ENCODE data around the gene DNER. TPM values are rescaled to one million over a fixed set of nuclear protein-coding genes. Genes with fewer than 3 reads are reported as not detected.

DNER gene
- total and polyA plus RNA-seq, 2 donors from 2014 or later = 16.5 to 21.9 TPM

DNA sequence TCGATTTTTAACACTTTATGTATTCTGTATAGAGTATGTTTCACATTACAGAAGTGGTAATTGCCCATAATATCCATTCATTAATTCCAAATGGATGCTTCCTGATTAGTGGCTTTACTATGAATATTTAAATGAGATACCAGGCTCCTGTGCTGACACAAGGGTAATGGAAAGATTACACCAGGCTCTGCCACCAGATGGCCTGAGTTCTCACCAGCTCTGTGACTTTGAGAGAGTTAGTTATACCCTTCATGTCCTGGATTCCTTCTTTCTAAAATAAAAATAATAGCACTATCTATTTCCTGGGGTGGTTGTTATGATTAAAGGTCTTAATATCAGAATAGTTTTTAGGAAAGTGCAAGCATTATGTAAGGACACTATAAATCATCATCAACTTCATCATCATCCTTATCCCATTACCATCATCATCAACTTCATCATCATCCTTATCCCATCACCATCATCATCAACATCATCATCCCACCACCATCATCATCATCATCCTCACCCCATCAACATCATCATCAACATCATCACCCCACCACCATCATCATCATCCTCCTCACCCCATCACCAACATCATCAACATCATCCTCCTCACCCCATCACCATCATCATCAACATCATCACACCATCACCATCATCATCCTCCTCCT is 151.8 kb downstream of the DNER start:
- no peaks in the 10 kb centered on the region for H3K27me3 ChIP-seq (ENCODE audit: control insufficient read depth, insufficient read depth, low read length)
- no peak overlapping the region for H3K27ac ChIP-seq (ENCODE audit: low read depth in 2 of 2, low read length in 2 of 2)
- no peak overlapping the region for H3K4me3 ChIP-seq (ENCODE audit: low read length in 3 of 3)
- no peak overlapping the region for H3K9ac ChIP-seq (ENCODE audit: low read length in 3 of 3)
- H3K4me1 ChIP-seq (ENCODE audit: control insufficient read depth in 2 of 3, insufficient read depth in 2 of 3, low read depth in 1 of 3, low read length in 3 of 3) = no peaks in the 10 kb centered on the region
- intact Hi-C loops (cut with DNase I) = no loop called here
- no peak for TF ChIP-seq CTCF (IDR thresholded peaks at IDR 0.05; ENCODE audit: borderline replicate concordance, extremely low read depth, insufficient read depth)
- no peaks in the 10 kb centered on the region for H3K36me3 ChIP-seq (ENCODE audit: control insufficient read depth in 2 of 3, insufficient read depth in 3 of 3, low read length in 3 of 3)
- no peak for DNase-seq
- FAIRE-seq = no peak
- H3K9me3 ChIP-seq (ENCODE audit: control insufficient read depth in 2 of 3, insufficient read depth in 1 of 3, low read length in 3 of 3) = peaks cover 0 to 5% (median 0%) of the 10 kb centered on the region in 3 donors

DNA sequence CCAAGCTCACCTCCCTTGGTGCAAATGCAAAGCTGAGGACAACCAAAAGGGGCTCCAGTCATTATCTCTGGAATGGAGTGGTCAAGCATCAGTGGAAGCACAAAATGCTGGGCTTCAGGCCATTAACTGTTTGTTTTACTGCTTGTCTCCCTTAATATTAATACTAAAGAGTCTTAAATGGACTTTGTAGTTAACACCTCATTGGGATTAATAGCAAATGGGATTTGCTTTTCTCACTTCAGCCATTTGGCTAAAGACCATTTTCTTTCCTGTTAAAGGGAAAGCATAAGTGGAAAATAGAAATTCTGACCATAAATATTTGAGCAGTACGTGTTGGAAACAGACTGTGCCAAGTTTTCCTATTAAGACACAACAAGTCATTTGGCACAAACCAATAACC is 154.4 kb downstream of the DNER start:
- Histone ChIP-seq H3K9ac (ENCODE audit: low read length in 3 of 3) (no peak overlapping the region), H3K9me3 (ENCODE audit: control insufficient read depth in 2 of 3, insufficient read depth in 1 of 3, low read length in 3 of 3) (peaks cover 0 to 5% (median 0%) of the 10 kb centered on the region in 3 donors), H3K4me3 (ENCODE audit: low read length in 3 of 3) (no peak overlapping the region), H3K27me3 (ENCODE audit: control insufficient read depth, insufficient read depth, low read length) (no peaks in the 10 kb centered on the region), H3K4me1 (ENCODE audit: control insufficient read depth in 2 of 3, insufficient read depth in 2 of 3, low read depth in 1 of 3, low read length in 3 of 3) (no peaks in the 10 kb centered on the region), H3K36me3 (ENCODE audit: control insufficient read depth in 2 of 3, insufficient read depth in 3 of 3, low read length in 3 of 3) (no peaks in the 10 kb centered on the region), H3K27ac (ENCODE audit: low read depth in 2 of 2, low read length in 2 of 2) (no peak overlapping the region)
- no peak for FAIRE-seq
- DNase-seq = peak in 1 of 5 donors; percentile 6
- no peak for TF ChIP-seq CTCF (IDR thresholded peaks at IDR 0.05; ENCODE audit: borderline replicate concordance, extremely low read depth, insufficient read depth)
- intact Hi-C loops (cut with DNase I) = no loop called here

- intact Hi-C loops (cut with DNase I) = no loop called here
- DNase-seq (no peak), FAIRE-seq (no peak)
- Histone ChIP-seq H3K27ac (ENCODE audit: low read depth in 2 of 2, low read length in 2 of 2) (no peak overlapping the region), H3K9me3 (ENCODE audit: control insufficient read depth in 2 of 3, insufficient read depth in 1 of 3, low read length in 3 of 3) (no peaks in the 10 kb centered on the region), H3K27me3 (ENCODE audit: control insufficient read depth, insufficient read depth, low read length) (no peaks in the 10 kb centered on the region), H3K4me3 (ENCODE audit: low read length in 3 of 3) (no peak overlapping the region), H3K9ac (ENCODE audit: low read length in 3 of 3) (no peak overlapping the region), H3K4me1 (ENCODE audit: control insufficient read depth in 2 of 3, insufficient read depth in 2 of 3, low read depth in 1 of 3, low read length in 3 of 3) (no peaks in the 10 kb centered on the region), H3K36me3 (ENCODE audit: control insufficient read depth in 2 of 3, insufficient read depth in 3 of 3, low read length in 3 of 3) (no peaks in the 10 kb centered on the region)
- TF ChIP-seq CTCF (IDR thresholded peaks at IDR 0.05; ENCODE audit: borderline replicate concordance, extremely low read depth, insufficient read depth) = no peak
These were observed 161.3 kb downstream of the DNER start for GRCh38 chr2:229553091-229553490.

Data from kidney (tissue), 14 donors.